Astrocyte of the hippocampus (primary cell): ENCODE measurements around the gene ANXA4.

Experiments used
- DNase-seq: peaks from one replicate; pipeline ENCODE4 v3.0.0; 2011; ENCODE audit warnings: low read depth, low spot score

The ANXA4 gene

DNA sequence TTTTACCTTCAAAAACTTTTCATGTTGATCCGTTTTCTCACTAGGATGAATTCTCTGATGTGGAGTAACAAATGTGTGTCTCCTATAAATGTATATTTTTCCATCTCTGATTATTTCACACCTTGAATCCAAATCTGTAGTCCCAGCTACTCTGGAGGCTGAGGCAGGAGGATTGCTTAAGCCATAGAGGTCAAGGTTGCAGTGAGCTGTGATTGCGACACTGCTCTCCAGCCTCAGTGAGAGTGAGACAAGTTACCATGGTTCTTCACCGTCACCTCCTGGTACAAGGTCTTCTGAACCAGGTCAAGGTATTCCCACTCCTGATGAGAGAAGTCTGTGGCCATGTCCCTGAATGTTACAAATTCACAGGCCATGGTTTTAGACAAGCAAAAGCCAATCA is 102.6 kb downstream of the ANXA4 start:
- no peak for DNase-seq

DNA sequence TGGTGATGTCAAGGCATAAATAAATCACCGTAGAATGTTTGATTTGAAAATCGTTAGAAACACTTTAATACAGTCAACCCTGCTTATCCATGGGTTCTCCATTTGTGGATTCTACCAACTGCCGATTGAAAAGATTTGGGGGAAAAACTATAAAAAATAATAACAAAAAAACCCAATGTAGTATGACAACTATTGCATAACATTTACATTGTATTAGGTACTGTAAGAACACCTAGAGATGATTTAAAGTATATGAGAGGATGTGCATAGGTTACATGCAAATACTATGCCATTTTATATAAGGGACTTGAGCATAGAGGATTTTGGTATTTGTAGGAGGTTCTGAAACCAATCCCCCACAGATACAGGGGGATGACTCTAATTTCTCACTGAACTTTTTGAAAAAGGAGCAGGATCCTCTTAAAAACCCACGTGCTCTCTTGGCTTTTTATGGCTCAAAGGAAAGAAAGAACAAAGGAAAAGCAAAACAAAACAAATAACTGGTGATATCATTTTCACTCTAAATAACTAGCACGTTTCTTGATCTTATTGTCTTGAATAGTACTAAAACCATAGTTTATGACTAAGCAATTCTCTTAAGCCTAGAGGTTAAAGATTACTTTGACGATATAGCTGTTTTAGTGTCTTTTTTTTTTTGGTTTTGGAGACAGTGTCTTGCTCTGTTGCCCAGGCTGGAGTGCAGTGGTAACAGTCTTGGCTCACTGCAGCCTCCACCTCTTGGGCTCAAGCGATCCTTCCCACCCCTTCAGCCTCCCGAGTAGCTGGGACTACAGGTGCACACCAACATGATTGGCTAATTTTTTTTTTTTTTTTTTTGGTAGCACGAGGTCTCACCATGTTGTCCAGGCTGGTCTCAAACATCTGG is 104.5 kb downstream of the ANXA4 start:
- DNase-seq, result no peak

DNA sequence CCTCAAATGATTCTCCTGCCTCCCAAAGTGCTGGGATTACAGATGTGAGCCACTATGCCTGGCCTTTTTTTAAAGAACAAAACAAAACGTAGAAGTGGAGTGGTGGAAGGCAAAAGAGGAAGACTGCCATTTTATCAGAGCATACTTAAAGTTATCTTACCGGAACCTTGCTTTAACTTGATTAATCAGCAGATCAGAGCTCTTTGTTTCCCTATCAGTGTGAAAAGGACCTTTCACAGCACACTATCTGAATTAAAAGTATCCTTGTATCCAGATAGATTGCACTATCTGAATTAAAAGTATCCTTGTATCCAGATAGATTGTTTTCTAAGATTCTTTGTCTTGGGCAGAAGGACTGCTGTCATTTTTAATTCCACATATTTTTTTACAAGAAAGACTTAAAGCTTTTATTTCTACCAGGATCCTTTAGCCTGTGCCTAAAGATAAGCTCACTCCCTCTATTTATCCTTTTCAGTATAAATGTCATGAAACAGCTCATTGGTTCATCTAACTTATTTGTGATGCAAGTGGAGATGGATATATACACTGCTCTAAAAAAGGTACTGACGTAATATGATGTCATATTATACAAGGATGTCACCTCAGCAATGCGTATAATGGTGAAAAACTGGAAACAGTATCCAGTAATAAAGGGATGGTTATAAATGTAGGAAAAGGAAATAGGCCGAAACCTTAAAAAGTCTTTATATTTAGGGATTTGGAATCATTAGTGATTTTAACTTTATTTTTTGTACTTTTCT is 105.3 kb downstream of the ANXA4 start:
- no peak for DNase-seq

DNA sequence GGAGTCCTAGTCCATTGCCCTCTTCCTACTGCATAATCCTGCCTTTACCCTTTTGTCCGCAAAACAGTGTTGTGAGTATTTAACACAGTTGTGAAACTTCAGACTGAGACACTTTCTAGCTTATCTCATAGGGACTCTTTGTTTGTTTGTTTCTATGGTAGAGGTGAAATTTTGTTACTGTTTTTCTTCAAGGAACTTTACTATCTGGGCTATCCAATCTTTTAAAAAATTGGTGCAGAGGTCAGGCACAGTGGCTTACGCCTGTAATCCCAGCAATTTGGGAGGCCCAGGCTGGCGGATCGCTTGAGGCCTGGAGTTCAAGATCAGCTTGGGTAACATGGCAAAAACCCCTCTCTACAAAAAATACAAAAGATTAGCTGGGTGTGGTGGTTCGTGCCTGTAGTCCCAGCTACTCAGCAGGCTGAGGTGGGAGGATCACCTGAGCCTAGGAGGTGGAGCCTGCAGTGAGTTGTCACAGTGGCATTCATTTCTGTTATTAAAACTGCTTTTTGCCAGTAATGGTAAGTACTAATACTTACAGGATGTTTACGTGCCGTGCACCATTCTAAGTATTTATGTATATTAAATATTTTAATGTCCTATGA is 106.4 kb downstream of the ANXA4 start:
- no peak for DNase-seq

DNA sequence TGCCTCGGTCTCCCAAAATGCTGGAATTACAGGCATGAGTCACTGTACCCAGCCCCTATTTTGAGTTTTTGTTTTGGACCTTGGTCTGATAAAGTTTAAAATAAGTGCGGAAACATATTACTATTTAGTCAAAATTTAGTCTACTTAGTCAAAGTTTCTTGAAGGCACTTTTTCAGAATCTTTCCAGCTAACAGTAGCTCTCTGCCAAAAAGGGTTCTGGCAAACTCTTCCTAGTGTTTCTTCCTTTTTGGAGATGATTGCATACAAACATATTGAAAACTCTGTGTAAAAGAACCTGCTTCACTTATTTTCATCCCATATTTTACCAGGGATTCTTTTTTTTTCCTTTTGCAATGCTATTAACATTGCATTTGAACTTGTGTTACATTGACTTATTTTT is 116.3 kb downstream of the ANXA4 start:
- DNase-seq, result no peak

DNA sequence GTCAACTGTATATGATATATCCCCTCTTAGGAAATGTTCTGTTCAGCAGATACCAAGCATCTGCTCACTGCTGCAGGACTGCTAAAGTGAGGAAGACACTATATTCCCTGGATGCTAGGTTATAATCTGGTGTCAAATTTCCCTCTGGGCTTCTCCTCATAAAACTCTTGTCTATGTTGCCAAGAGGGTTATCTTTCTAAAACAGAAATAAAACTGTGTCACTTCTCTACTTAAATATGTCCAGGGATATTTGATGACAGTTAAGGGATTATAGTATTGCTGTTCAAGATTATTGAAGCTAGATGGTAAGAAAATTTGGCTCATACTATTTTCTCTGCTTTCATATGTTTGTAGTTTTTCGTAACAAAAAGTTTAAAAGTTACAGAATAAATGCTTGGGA is 121.4 kb downstream of the ANXA4 start:
- no peak for DNase-seq
